HG02623 (cell line): ENCODE results near the gene RCVRN.

Experiments used
- ATAC-seq: cut with Tn5 transposase; IDR thresholded peaks from one replicate; pipeline ENCODE4 v1.9.1; 2021; ENCODE audit warnings: moderate library complexity; ENCODE audit not compliant: unreplicated experiment

Gene RCVRN

GRCh38 chr17:9905078-9905415 is at the start of gene RCVRN:
Gene RCVRN, minus strand, starts transcription at chr17:9905271. Its CDS starts 91 bp downstream, at chr17:9905180.
- ATAC-seq, result no peak

DNA sequence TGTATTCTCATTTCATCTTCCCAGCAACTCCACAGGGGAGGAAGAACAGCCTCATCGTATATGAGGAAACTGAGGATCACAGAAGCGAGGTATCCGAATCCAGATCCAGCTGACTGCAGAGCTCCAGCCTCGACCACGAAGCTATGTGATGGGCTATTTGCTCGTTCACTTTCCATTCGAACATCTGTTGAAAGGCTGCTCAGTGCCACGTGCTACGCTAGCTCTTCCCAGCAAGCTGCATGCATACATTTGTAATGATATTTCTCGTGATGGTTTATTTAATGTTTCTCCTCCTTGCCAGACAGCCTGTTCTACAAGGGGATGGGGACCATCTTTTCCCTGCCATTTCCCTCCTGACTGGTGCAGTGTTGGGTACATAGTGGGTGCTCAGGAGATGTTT is 48.4 kb upstream of the RCVRN start:
- ATAC-seq, result no peak

DNA sequence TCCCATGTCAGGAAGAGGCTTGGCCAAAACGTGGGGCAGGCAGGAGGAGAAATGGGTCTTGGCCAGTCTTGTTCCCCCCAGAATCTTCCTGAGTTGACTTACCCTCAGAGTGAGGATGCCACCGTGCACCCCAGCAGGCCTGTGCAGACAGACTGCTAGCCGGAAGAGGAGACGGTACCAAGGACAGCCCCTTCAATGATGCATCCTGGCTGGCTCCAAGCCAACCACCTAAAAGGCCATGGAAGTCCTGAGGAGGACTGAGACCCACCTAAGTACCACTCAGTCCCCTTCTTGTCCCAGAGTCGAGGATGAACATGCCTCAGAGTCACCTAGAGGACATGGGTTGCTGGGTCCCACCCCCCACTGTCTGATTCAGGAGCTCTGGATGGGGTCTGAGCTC is 46.7 kb upstream of the RCVRN start:
- no peak for ATAC-seq

GRCh38 chr17:9948928-9949327 is 43.9 kb upstream of the RCVRN start:
- ATAC-seq, result no peak

DNA sequence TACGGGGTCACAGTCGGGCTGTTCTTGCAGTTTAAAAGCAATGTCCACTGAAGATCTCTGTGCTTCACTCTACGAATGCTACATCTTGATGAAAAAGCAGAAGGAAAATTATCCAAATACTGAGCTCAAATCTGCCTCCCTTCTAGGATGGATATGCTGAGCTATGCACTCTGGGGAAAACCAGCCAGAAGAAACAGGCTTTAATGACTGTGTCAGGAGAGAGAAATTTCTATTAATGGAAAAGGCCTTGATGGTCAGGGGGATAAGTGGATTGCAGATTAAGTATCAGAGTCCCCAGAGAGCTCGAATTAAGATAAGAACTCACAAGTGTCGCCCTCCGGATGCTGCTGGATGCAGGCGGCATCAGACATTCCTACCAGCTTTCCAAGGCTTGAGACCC is 39.6 kb upstream of the RCVRN start:
- no peak for ATAC-seq

- no peak for ATAC-seq
Measured at GRCh38 chr17:9943343-9943742, 38.3 kb upstream of the RCVRN start.

GRCh38 chr17:9942885-9943284 is 37.8 kb upstream of the RCVRN start:
- no peak for ATAC-seq

GRCh38 chr17:9941305-9941704 is 36.2 kb upstream of the RCVRN start:
- no peak for ATAC-seq

- no peak for ATAC-seq
Measured at GRCh38 chr17:9940841-9941240, 35.8 kb upstream of the RCVRN start.

- ATAC-seq, result no peak
Measured at GRCh38 chr17:9938764-9939163, 33.7 kb upstream of the RCVRN start.

- no peak for ATAC-seq
Measured at GRCh38 chr17:9937901-9938300, 32.8 kb upstream of the RCVRN start.

GRCh38 chr17:9937241-9937761 is 32.2 kb upstream of the RCVRN start:
- ATAC-seq, result no peak

DNA sequence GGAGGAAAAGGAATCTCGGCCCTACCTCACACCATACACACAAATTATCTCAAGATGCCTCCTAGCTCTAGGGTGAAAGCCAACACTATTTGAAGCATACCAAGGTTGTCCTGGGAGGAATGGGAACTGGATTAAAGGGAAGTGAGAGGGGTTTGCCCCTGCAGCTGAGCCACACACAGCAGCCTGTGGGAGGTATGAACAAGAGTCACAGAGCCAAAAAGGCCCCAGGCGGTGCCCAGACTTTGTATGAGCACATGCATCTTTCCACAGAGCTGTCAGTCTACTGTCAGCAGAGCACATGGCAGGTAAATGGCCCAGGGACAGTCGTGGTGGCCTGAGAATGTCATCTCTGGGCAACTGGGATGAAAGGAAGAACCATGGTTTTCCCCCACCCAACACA is 31.0 kb upstream of the RCVRN start:
- ATAC-seq, result no peak

DNA sequence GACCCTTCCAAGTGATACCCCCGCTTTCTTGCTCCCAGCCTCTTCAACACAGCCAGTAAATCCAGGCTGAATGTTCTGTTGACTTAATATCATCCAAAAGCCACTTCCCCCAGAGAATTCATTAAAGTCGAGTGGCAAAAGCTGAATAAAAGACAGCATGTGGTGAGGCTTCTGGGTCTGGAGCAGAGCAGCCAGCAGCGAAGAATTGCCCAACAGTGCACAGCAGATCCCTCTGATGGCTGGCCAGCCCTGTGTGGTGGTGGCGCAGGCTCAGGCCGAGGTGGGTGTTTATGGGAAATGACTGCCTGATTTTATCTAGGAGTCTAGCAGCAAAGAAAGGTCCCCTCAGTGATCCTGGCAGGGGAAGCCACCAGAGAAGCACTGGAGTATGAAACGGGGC is 30.3 kb upstream of the RCVRN start:
- no peak for ATAC-seq

- no peak for ATAC-seq
Measured at GRCh38 chr17:9934331-9934730, 29.3 kb upstream of the RCVRN start.

DNA sequence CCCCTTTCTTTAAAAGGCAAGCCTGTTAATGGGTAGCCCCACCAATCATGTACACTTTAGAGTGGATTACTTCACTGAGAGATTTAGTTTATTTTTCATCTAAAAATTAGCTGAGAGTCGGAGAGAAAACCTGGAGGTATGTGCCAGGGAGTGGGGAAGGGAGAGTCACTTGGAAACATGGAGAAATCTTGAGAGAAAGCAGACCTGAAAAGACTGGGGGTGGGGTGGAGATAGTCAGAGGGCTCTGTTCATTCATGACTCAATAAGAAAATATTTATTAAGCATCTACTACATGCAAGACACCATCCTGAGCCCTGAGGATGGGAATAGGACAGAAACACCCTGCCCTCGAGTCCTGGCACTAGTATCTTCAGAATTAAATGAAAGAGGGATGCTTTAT is 27.4 kb upstream of the RCVRN start:
- no peak for ATAC-seq

- no peak for ATAC-seq
Measured at GRCh38 chr17:9931144-9931741, 26.2 kb upstream of the RCVRN start.

- no peak for ATAC-seq
Measured at GRCh38 chr17:9929871-9930270, 24.8 kb upstream of the RCVRN start.

- no peak for ATAC-seq
Measured at GRCh38 chr17:9928601-9929333, 23.7 kb upstream of the RCVRN start.

- no peak for ATAC-seq
Measured at GRCh38 chr17:9926150-9926804, 21.2 kb upstream of the RCVRN start.

- ATAC-seq, result no peak
Measured at GRCh38 chr17:9925457-9925856, 20.4 kb upstream of the RCVRN start.

- no peak for ATAC-seq
Measured at GRCh38 chr17:9924735-9925191, 19.7 kb upstream of the RCVRN start.
